Stimulated activated CD8-positive, alpha-beta memory T cell treated with anti-CD3 and anti-CD28 coated beads, Interleukin-15, amount 100 ng/mL, for 4 hours (primary cell): ENCODE results near the gene PELI1.

ENCODE experiments used
- DNase-seq, 2 donors: peaks; one replicate each; pipeline ENCODE4 v3.0.0-alpha.2; 2020; ENCODE audit warnings: low read depth in 2 of 2

The PELI1 gene

GRCh38 chr2:64144057-64145013, at the start of gene PELI1:
TSS of gene PELI1 (minus strand) at chr2:64144420. CDS start at chr2:64108310, 36,110 bp downstream.
- peak; percentile 78 to 81 for DNase-seq

GRCh38 chr2:64193491-64193890, 49.3 kb upstream of the PELI1 start:
- no peak for DNase-seq

GRCh38 chr2:64192664-64193105, 48.5 kb upstream of the PELI1 start:
- DNase-seq = no peak

- DNase-seq = no peak
These were observed 47.9 kb upstream of the PELI1 start for GRCh38 chr2:64192125-64192479.

GRCh38 chr2:64189586-64189985, 45.4 kb upstream of the PELI1 start:
- no peak for DNase-seq

GRCh38 chr2:64189167-64189566, 44.9 kb upstream of the PELI1 start:
- no peak for DNase-seq

GRCh38 chr2:64186699-64187605, 42.7 kb upstream of the PELI1 start:
- DNase-seq = no peak

GRCh38 chr2:64179582-64180321, 35.5 kb upstream of the PELI1 start:
- DNase-seq = no peak

- no peak for DNase-seq
These were observed 33.1 kb upstream of the PELI1 start for GRCh38 chr2:64177315-64177714.

- DNase-seq = no peak
These were observed 31.4 kb upstream of the PELI1 start for GRCh38 chr2:64175419-64176197.

GRCh38 chr2:64173156-64174135, 29.2 kb upstream of the PELI1 start:
- DNase-seq = no peak

GRCh38 chr2:64168756-64169155, 24.5 kb upstream of the PELI1 start:
- no peak for DNase-seq

GRCh38 chr2:64168201-64168600, 24.0 kb upstream of the PELI1 start:
- DNase-seq = no peak

GRCh38 chr2:64166637-64167420, 22.6 kb upstream of the PELI1 start:
- DNase-seq = no peak

- DNase-seq = no peak
These were observed 22.0 kb upstream of the PELI1 start for GRCh38 chr2:64166212-64166611.

- DNase-seq = no peak
These were observed 21.5 kb upstream of the PELI1 start for GRCh38 chr2:64165706-64166105.

- DNase-seq = no peak
These were observed 20.4 kb upstream of the PELI1 start for GRCh38 chr2:64164629-64165028.

- no peak for DNase-seq
These were observed 18.3 kb upstream of the PELI1 start for GRCh38 chr2:64162516-64162915.

GRCh38 chr2:64157792-64158191, 13.6 kb upstream of the PELI1 start:
- DNase-seq = no peak
